Activated naive CD8-positive, alpha-beta T cell treated with anti-CD3 and anti-CD28 coated beads for 36 hours (primary cell): Measurements from ENCODE around the gene CCDC121. TPM values are rescaled to one million over a fixed set of nuclear protein-coding genes. Genes with fewer than 3 reads are reported as not detected.

Source experiments
- total RNA-seq, 2 experiments: library from RNA; stranded (reverse); gene quantifications; one replicate each; pipeline ENCODE4 v1.2.3, GENCODE V29; 2021

The CCDC121 gene
- total RNA-seq, 2 experiments from 2014 or later, result 0.60 to 0.68 TPM

Other genes starting within 250 kb of the CCDC121 start
- 1 to 10 TPM; 8.3 to 9.9 TPM for gene ZNF513, start 248.3 kb downstream of the CCDC121 start, total RNA-seq
- gene PPM1G, start 219.4 kb downstream of the CCDC121 start, total RNA-seq, result 100 to 1,000 TPM; 172 to 176 TPM
- gene NRBP1, start 200.4 kb downstream of the CCDC121 start, total RNA-seq, result 10 to 100 TPM; 57.0 to 62.5 TPM
- 1 to 10 TPM; 7.4 to 9.9 TPM for gene KRTCAP3, start 186.6 kb downstream of the CCDC121 start, total RNA-seq
- gene IFT172, start 139.3 kb downstream of the CCDC121 start, total RNA-seq, result 1 to 10 TPM; 7.1 to 8.1 TPM
- not detected for gene FNDC4, start 133.8 kb downstream of the CCDC121 start, total RNA-seq
- not detected for gene GCKR, start 132.2 kb downstream of the CCDC121 start, total RNA-seq
- gene ZNF512, start 46.0 kb downstream of the CCDC121 start, total RNA-seq, result 10 to 100 TPM; 21.0 to 25.2 TPM
- gene GPN1, start within 50 bp of the CCDC121 start, total RNA-seq, result 10 to 100 TPM; 49.9 to 50.6 TPM
- gene SUPT7L, start 34.6 kb upstream of the CCDC121 start, total RNA-seq, result 10 to 100 TPM; 26.2 to 26.6 TPM
- 10 to 100 TPM; 25.5 to 26.6 TPM for gene SLC4A1AP, start 34.9 kb upstream of the CCDC121 start, total RNA-seq
- gene MRPL33, start 142.7 kb upstream of the CCDC121 start, total RNA-seq, result 10 to 100 TPM; 68.9 to 82.6 TPM